ENCODE measurements around the gene PHTF2. TPM values are rescaled to one million over a fixed set of nuclear protein-coding genes. Genes with fewer than 3 reads are reported as not detected.

The PHTF2 gene
- total and polyA plus RNA-seq, 2 of the 4 experiments (the other 2 are of a cell fraction): 28.3 to 69.9 TPM

DNA sequence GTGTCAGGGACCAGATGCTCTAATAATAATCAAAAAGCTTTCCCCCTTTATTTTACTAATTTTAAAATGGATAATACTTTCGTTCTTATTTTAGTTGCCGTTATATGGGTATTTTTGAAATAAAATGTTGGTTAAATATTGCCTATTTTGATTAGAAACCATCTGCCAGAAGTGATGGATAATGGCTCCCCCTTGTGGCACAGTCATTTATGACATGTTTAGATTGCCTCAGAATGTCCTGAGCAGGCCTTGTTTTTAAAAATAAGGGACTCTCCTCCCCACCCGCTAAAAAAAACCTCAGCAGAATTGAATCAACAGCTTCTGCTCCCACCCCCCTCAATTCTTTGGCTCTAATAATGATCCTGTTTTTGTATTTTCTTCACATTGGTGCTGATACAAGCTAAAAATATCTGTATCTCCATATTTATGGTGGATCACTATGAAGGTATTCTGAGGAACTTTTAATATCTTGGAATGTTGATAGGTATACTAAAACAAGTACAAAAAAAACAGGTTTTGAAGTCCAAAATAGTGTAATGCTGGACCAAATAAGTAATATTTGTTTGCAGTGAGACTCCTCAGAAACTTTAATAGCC lies 39.2 kb upstream of the PHTF2 start:
- Histone ChIP-seq H3K4me3 (ENCODE audit: insufficient read depth, low read depth, low read length) (no peak overlapping the region), H3K9me1 (ENCODE audit: insufficient read depth, low read length) (no peaks in the 10 kb centered on the region), H2AFZ (replicated peaks; ENCODE audit: low read length, poor library complexity) (no peak overlapping the region), H2BK20ac (ENCODE audit: low read depth, low read length) (no peak overlapping the region), H3K9me3 (ENCODE audit: control insufficient read depth, insufficient read depth, low read length) (no peaks in the 10 kb centered on the region), H3K4me1 (ENCODE audit: control insufficient read depth, insufficient read depth, low read length) (no peaks in the 10 kb centered on the region; the same call in 1 of the 2 replicates), H3K56ac (ENCODE audit: extremely low read depth, insufficient read depth, low read length) (no peak overlapping the region), H3K4me2 (ENCODE audit: low read depth, low read length) (no peak overlapping the region), H2AK9ac (replicated peaks; ENCODE audit: low read depth, low read length, poor library complexity) (no peak overlapping the region), H4K20me1 (ENCODE audit: insufficient read depth, low read length) (no peaks in the 10 kb centered on the region; the same call in 1 of the 2 replicates), H3K4ac (ENCODE audit: low read depth, low read length) (no peak overlapping the region), H3K18ac (ENCODE audit: low read depth, low read length) (no peak overlapping the region), H2BK5ac (ENCODE audit: low read depth, low read length, poor library complexity, severe bottlenecking) (no peak overlapping the region), H4K91ac (ENCODE audit: insufficient read depth, low read depth, low read length) (no peak overlapping the region), H3K27me3 (ENCODE audit: control insufficient read depth, insufficient read depth, low read length) (no peaks in the 10 kb centered on the region), H3K9ac (ENCODE audit: low read depth, low read length) (no peak overlapping the region), H3K79me1 (ENCODE audit: low read depth in 1 of 2, low read length in 2 of 2) (peaks cover 26 to 63% of the 10 kb centered on the region in 2 experiments), H4K5ac (ENCODE audit: low read depth, low read length) (no peak overlapping the region), H2BK15ac (ENCODE audit: low read depth, low read length) (no peak overlapping the region), H3K23ac (ENCODE audit: low read depth, low read length) (no peak overlapping the region), H2AK5ac (ENCODE audit: low read depth, low read length) (no peak overlapping the region), H3K14ac (replicated peaks; ENCODE audit: low read depth, low read length) (no peak overlapping the region; the same call in 1 of the 2 replicates), H4K8ac (ENCODE audit: low read depth in 2 of 2, low read length in 2 of 2) (peak overlapping the region in 1 of 2 experiments; percentile 71; a peak in 2 of 4 replicates), H3K36me3 (ENCODE audit: control insufficient read depth, insufficient read depth, low read length) (no peaks in the 10 kb centered on the region), H3K27ac (ENCODE audit: insufficient read depth, low read length) (no peak overlapping the region), H2BK120ac (ENCODE audit: low read depth, low read length) (no peak overlapping the region)
- ATAC-seq (ENCODE audit: low read depth) (peak; percentile 80), DNase-seq (peak; percentile 76)
- no TSS peak for BruUV-seq (replicated peaks)
- in situ Hi-C loops (cut with MboI; ENCODE audit: low sequenced_read_pairs): no loop called here
- POLR2A ChIA-PET (ENCODE audit: unreplicated experiment): no interaction called here
- CTCF ChIA-PET: interaction anchor here (0.6 to 1.5 kb wide), 6 partner anchors 71 to 110 kb away, joined by 3 to 4 read pairs (median 3); no protein-coding TSS in a partner anchor
- intact Hi-C loops (cut with micrococcal nuclease): loop anchor here (1.0 kb wide), 3 partner anchors 63 to 108 kb away; partner anchors contain the start of gene RSBN1L
- TF ChIP-seq CEBPB (IDR thresholded peaks at IDR 0.05; ENCODE audit: low read depth, low read length) (peak; percentile 44; the same call in 1 of the 2 replicates), RAD21 (IDR thresholded peaks at IDR 0.05; ENCODE audit: low read length) (peak; percentile 92), SMC3 (IDR thresholded peaks at IDR 0.05; ENCODE audit: low read depth, low read length) (peak; percentile 90)
- TF ChIP-seq, protein P1, sequence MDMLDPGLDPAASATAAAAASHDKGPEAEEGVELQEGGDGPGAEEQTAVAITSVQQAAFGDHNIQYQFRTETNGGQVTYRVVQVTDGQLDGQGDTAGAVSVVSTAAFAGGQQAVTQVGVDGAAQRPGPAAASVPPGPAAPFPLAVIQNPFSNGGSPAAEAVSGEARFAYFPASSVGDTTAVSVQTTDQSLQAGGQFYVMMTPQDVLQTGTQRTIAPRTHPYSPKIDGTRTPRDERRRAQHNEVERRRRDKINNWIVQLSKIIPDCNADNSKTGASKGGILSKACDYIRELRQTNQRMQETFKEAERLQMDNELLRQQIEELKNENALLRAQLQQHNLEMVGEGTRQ (IDR thresholded peaks at IDR 0.05; ENCODE audit: low read depth, low read length): no peak
- TF ChIP-seq, protein P2, sequence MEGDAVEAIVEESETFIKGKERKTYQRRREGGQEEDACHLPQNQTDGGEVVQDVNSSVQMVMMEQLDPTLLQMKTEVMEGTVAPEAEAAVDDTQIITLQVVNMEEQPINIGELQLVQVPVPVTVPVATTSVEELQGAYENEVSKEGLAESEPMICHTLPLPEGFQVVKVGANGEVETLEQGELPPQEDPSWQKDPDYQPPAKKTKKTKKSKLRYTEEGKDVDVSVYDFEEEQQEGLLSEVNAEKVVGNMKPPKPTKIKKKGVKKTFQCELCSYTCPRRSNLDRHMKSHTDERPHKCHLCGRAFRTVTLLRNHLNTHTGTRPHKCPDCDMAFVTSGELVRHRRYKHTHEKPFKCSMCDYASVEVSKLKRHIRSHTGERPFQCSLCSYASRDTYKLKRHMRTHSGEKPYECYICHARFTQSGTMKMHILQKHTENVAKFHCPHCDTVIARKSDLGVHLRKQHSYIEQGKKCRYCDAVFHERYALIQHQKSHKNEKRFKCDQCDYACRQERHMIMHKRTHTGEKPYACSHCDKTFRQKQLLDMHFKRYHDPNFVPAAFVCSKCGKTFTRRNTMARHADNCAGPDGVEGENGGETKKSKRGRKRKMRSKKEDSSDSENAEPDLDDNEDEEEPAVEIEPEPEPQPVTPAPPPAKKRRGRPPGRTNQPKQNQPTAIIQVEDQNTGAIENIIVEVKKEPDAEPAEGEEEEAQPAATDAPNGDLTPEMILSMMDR (conservative IDR thresholded peaks at IDR 0.05; ENCODE audit: low read depth, low read length): peak; percentile 87
- dilution Hi-C loops (cut with HindIII; ENCODE audit: low sequenced_read_pairs, unreplicated experiment): no loop called here
- no CpG with 5 or more reads among the region's 3 CpGs for WGBS, 2 experiments (ENCODE audit: extremely low coverage in 2 of 2, insufficient read length in 1 of 2)

Data from IMR-90 (cell line).